ENCODE results near the gene MED15.

- TF ChIP-seq POLR2AphosphoS5 (IDR thresholded peaks at IDR 0.05), result no peak
- no peak for TF ChIP-seq CTCF (IDR thresholded peaks at IDR 0.05)
- TF ChIP-seq POLR2A (IDR thresholded peaks at IDR 0.05), result no peak
- no peak for TF ChIP-seq EP300 (IDR thresholded peaks at IDR 0.05)
Measured at GRCh38 chr22:20463324-20464095, 43.9 kb upstream of the MED15 start.

All from sigmoid colon (tissue), 4 donors.